Ishikawa (cell line): ENCODE results near the gene GRK5.

Experiments
- EP300 ChIP-seq: IDR thresholded peaks from 2 replicates; pipeline ENCODE4 v1.6.1; 2012; ENCODE audit warnings: borderline replicate concordance
- TAF1 ChIP-seq: IDR thresholded peaks from 2 replicates; pipeline ENCODE4 v1.6.1; 2012; ENCODE audit warnings: low read depth, mild to moderate bottlenecking
- YY1 ChIP-seq: IDR thresholded peaks from 2 replicates; pipeline ENCODE4 v1.6.1; 2012; ENCODE audit warnings: low read depth
- TF ChIP-seq, protein P1 (sequence below): IDR thresholded peaks from 2 replicates; pipeline ENCODE4 v1.6.1; 2012; ENCODE audit warnings: low read depth, mild to moderate bottlenecking
- TF ChIP-seq, protein P2 (sequence below): IDR thresholded peaks from 2 replicates; pipeline ENCODE4 v1.6.1; 2012

DNA sequence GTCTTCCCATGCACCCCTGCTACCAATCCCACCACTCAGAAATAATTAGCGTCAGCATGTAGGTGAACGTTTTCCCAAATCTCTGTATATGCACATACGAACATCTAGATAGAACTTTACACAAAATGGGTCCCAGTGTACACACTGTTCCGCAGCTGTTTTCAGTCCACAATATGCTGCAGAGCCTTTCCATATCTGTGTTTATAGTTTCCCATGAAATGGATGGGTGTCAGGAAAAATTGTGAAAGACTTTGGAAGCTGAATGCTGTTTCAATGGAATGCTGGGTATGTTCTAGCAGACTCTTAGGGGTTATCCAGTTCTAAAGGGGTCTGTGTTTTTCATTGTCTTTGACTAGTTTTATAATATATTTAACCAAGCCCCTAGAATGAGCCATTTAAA, 13.8 kb downstream of the GRK5 start:
- TF ChIP-seq EP300 (no peak), YY1 (no peak), TAF1 (no peak)
- TF ChIP-seq, protein P1, sequence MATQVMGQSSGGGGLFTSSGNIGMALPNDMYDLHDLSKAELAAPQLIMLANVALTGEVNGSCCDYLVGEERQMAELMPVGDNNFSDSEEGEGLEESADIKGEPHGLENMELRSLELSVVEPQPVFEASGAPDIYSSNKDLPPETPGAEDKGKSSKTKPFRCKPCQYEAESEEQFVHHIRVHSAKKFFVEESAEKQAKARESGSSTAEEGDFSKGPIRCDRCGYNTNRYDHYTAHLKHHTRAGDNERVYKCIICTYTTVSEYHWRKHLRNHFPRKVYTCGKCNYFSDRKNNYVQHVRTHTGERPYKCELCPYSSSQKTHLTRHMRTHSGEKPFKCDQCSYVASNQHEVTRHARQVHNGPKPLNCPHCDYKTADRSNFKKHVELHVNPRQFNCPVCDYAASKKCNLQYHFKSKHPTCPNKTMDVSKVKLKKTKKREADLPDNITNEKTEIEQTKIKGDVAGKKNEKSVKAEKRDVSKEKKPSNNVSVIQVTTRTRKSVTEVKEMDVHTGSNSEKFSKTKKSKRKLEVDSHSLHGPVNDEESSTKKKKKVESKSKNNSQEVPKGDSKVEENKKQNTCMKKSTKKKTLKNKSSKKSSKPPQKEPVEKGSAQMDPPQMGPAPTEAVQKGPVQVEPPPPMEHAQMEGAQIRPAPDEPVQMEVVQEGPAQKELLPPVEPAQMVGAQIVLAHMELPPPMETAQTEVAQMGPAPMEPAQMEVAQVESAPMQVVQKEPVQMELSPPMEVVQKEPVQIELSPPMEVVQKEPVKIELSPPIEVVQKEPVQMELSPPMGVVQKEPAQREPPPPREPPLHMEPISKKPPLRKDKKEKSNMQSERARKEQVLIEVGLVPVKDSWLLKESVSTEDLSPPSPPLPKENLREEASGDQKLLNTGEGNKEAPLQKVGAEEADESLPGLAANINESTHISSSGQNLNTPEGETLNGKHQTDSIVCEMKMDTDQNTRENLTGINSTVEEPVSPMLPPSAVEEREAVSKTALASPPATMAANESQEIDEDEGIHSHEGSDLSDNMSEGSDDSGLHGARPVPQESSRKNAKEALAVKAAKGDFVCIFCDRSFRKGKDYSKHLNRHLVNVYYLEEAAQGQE = no peak
- TF ChIP-seq, protein P2, sequence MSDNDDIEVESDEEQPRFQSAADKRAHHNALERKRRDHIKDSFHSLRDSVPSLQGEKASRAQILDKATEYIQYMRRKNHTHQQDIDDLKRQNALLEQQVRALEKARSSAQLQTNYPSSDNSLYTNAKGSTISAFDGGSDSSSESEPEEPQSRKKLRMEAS = no peak
